Adrenal gland (tissue), 19 donors: ENCODE results near the gene PPP1R16B. TPM values are rescaled to one million over a fixed set of nuclear protein-coding genes. Genes with fewer than 3 reads are reported as not detected.

Experiments used
- DNase-seq, 7 donors: peaks; one replicate each; pipeline ENCODE4 v3.0.0-alpha.2; 2019 to 2020
- H3K27ac ChIP-seq, 5 donors: fragments of 200-600 bp; sonication (generic) in 4 of 5; 1 replicate in 3 of 5; 2 replicates in 2 of 5; pipeline versions ENCODE4 v1.5.1 to v1.8.0; 2016 to 2020; ENCODE audit warnings: mild to moderate bottlenecking in 1 of 5
- H3K27me3 ChIP-seq: fragments of 200-600 bp; 2 replicates; pipeline ENCODE4 v1.8.0; 2021
- H3K36me3 ChIP-seq, 2 donors: fragments of 200-600 bp; replicated peaks in 1 of 2; 1 replicate in 1 of 2; 2 replicates in 1 of 2; pipeline versions ENCODE4 v1.5.1 to v1.8.0; 2018 to 2022
- H3K4me1 ChIP-seq, 2 donors: fragments of 200-600 bp; replicated peaks in 1 of 2; 1 replicate in 1 of 2; 2 replicates in 1 of 2; pipeline versions ENCODE4 v1.5.1 to v1.8.0; 2018 to 2021
- H3K4me3 ChIP-seq, 4 donors: fragments of 200-600 bp; sonication (generic) in 3 of 4; one replicate each; pipeline ENCODE4 v1.5.1; 2016 to 2018
- H3K9me3 ChIP-seq, 3 donors: fragments of 200-600 bp; sonication (generic) in 1 of 3; replicated peaks in 1 of 3; 1 replicate in 2 of 3; 2 replicates in 1 of 3; pipeline versions ENCODE4 v1.5.1 to v1.8.0; 2016 to 2021
- CTCF ChIP-seq, 6 experiments: fragments of 450-650 bp in 4 of 6; fragments of 200-600 bp in 2 of 6; sonication (generic) in 1 of 6; IDR thresholded peaks; 1 replicate in 5 of 6; 2 replicates in 1 of 6; pipeline versions ENCODE4 v1.5.1 to v1.8.0; 2016 to 2021; ENCODE audit warnings: antibody characterized with exemption in 6 of 6, mild to moderate bottlenecking in 2 of 6, moderate library complexity in 1 of 6
- POLR2A ChIP-seq, 2 donors: fragments of 450-650 bp; IDR thresholded peaks; one replicate each; pipeline ENCODE4 v1.6.1; 2017; ENCODE audit warnings: antibody characterized with exemption in 2 of 2, mild to moderate bottlenecking in 2 of 2, moderate library complexity in 1 of 2
- WGBS, 4 donors: extraction: QIAGEN DNeasy Blood & Tissue Kit in 2 of 4; methylation state at CpG; one replicate each; pipeline versions ENCODE4 v1.1.5 to v1.1.7; 2013 to 2017; 5-methylcytosine and 5-hydroxymethylcytosine counted together
- intact Hi-C, 2 donors: fragments of 100-400 bp; cut with DNase I; formaldehyde crosslinking; loops; one replicate each; pipeline versions ENCODE4 v1.14.1 to v1.15.0; 2022 to 2023
- long read RNA-seq, 10 donors: library from polyadenylated mRNA in 3 of 10; unstranded in 2 of 10; stranded (forward) in 1 of 10; transcript quantifications; one replicate each; pipeline ENCODE4 v2.0.0 and lab custom pipeline, GENCODE V29; 2021 to 2026
- polyA plus RNA-seq, 3 donors: library from polyadenylated mRNA; stranded (reverse); fragments of 200-250 nt in 2 of 3; fragments of 350-450 nt in 1 of 3; fragmentation: Illumina TruSeq in 1 of 3; extraction: RNeasy Lipid Tissue Mini Kit (QIAGEN cat#74804) in 1 of 3; gene quantifications; one replicate each; pipeline ENCODE4 v1.2.3, GENCODE V29; 2013 to 2014
- total RNA-seq, 9 donors: library from RNA; depleted of rRNA in 4 of 9; stranded (reverse); fragments of >200 nt in 4 of 9; fragments of 120-200 nt in 1 of 9; fragmentation: NEBNext Ultra II Directional in 1 of 9; extraction: Animal tissue kit (Norgen Biotek cat#: 25700) in 1 of 9; gene quantifications; one replicate each; pipeline versions ENCODE4 v1.1.0 to v1.2.4, GENCODE V29; 2013 to 2023
- donor health status: healthy with polysubstance abuse.
- donor health status: Bipolar disorder and iron deficiency.
- donor health status: DM: yes; HTN: yes; CAD: no.
- donor health status: DM: no; HTN: no; CAD: no.
- donor health status: DM: no; HTN: no; CAD: no.
- donor health status: DM: yes; HTN: yes; CAD: no.

PPP1R16B gene
- total RNA-seq (10 to 100 TPM in 6 of 9 donors, 1 to 10 TPM in 3; 6.4 to 18.3 (median 11.2) TPM), polyA plus RNA-seq (1 to 10 TPM; 1.8 to 6.4 (median 4.2) TPM)
- long read RNA-seq, donor 1: 0 reads
- long read RNA-seq, donor 2, full-length matches to known transcripts: 1 of 1 reads
- long read RNA-seq, donor 2, partial matches to known transcripts: 0 of 1 reads
- long read RNA-seq, donor 2, other reads (novel, unspliced or antisense): 0 of 1 reads
- long read RNA-seq, donor 3, full-length matches to known transcripts: 1 of 1 reads
- long read RNA-seq, donor 3, partial matches to known transcripts: 0 of 1 reads
- long read RNA-seq, donor 3, other reads (novel, unspliced or antisense): 0 of 1 reads
- long read RNA-seq, donor 4, partial matches to known transcripts: 0 of 2 reads
- long read RNA-seq, donor 4, other reads (novel, unspliced or antisense): 2 of 2 reads
- long read RNA-seq, donor 5, full-length matches to known transcripts: 5 of 13 reads
- long read RNA-seq, donor 5, partial matches to known transcripts: 3 of 13 reads
- long read RNA-seq, donor 5, other reads (novel, unspliced or antisense): 5 of 13 reads
- long read RNA-seq, donor 6, partial matches to known transcripts: 0 of 2 reads
- long read RNA-seq, donor 6, other reads (novel, unspliced or antisense): 2 of 2 reads
- long read RNA-seq, donor 7: 0 reads
- long read RNA-seq, donor 8, full-length matches to known transcripts: 1 of 1 reads
- long read RNA-seq, donor 8, partial matches to known transcripts: 0 of 1 reads
- long read RNA-seq, donor 8, other reads (novel, unspliced or antisense): 0 of 1 reads
- long read RNA-seq, donor 9: 0 reads
- long read RNA-seq, donor 10: 0 reads

GRCh38 chr20:38805502-38805957 is at the start of gene PPP1R16B:
PPP1R16B (plus strand) TSS chr20:38805697; CDS start chr20:38835926, 30,229 bp downstream.
- WGBS, 4 donors: 1 to 15% (median 2%) methylated on average over 4 to 40 of the region's 40 CpGs
- DNase-seq: peak in 6 of 7 donors; percentile 36 to 65 (median 46)
- Histone ChIP-seq H3K36me3 (no peaks in the 10 kb centered on the region), H3K4me3 (peak within 1 kb of the TSS in 2 of 4 donors; percentile 41 to 58), H3K4me1 (peaks cover 6 to 16% of the 10 kb centered on the region in 2 donors), H3K27me3 (peaks cover 16% of the 10 kb centered on the region), H3K9me3 (no peaks in the 10 kb centered on the region), H3K27ac (peak within 1 kb of the TSS in 2 of 5 donors; percentile 68 to 75)
- TF ChIP-seq POLR2A (IDR thresholded peaks at IDR 0.05) (peak; percentile 28 to 46), CTCF (IDR thresholded peaks at IDR 0.05) (no peak)
- intact Hi-C loops: no loop called here

- TF ChIP-seq POLR2A (IDR thresholded peaks at IDR 0.05): no peak
- no peak for TF ChIP-seq CTCF (IDR thresholded peaks at IDR 0.05)
- Histone ChIP-seq H3K36me3 (peaks cover 0 to 48% of the 10 kb centered on the region in 2 donors), H3K27ac (peak overlapping the region in 1 of 5 donors; percentile 13), H3K27me3 (no peaks in the 10 kb centered on the region), H3K4me1 (no peaks in the 10 kb centered on the region), H3K9me3 (no peaks in the 10 kb centered on the region), H3K4me3 (no peak overlapping the region)
- peak in 1 of 7 donors; percentile 25 for DNase-seq
- WGBS, 4 donors: 73 to 84% (median 78%) methylated on average over 7 of the region's 7 CpGs
- intact Hi-C loops: no loop called here
Measured at GRCh38 chr20:38757145-38757775, 48.2 kb upstream of the PPP1R16B start.

- Histone ChIP-seq H3K4me1 (no peaks in the 10 kb centered on the region), H3K4me3 (no peak overlapping the region), H3K36me3 (peaks cover 0 to 62% of the 10 kb centered on the region in 2 donors), H3K27ac (no peak overlapping the region), H3K9me3 (no peaks in the 10 kb centered on the region), H3K27me3 (no peaks in the 10 kb centered on the region)
- no peak for DNase-seq
- WGBS, 4 donors: 91 to 98% (median 94%) methylated on average over 6 to 7 of the region's 7 CpGs
- intact Hi-C loops: no loop called here
- TF ChIP-seq POLR2A (IDR thresholded peaks at IDR 0.05) (no peak), CTCF (IDR thresholded peaks at IDR 0.05) (no peak)
Measured at GRCh38 chr20:38759106-38759505, 46.4 kb upstream of the PPP1R16B start.

- peaks cover 16% of the 10 kb centered on the region in 2 donors for H3K4me1 ChIP-seq
- 85 to 88% (median 86%) methylated on average over 4 of the region's 4 CpGs for WGBS, 4 donors
- H3K27me3 ChIP-seq: no peaks in the 10 kb centered on the region
- DNase-seq: no peak
- intact Hi-C loops: no loop called here
- TF ChIP-seq POLR2A (IDR thresholded peaks at IDR 0.05) (no peak), CTCF (IDR thresholded peaks at IDR 0.05) (no peak)
- no peak overlapping the region for H3K27ac ChIP-seq
- H3K4me3 ChIP-seq: no peak overlapping the region
- H3K36me3 ChIP-seq: peaks cover 0 to 53% of the 10 kb centered on the region in 2 donors
- no peaks in the 10 kb centered on the region for H3K9me3 ChIP-seq
Measured at GRCh38 chr20:38760978-38761377, 44.5 kb upstream of the PPP1R16B start.
